Colonic mucosa (tissue), 4 donors: ENCODE results near the gene PROC. TPM values are rescaled to one million over a fixed set of nuclear protein-coding genes. Genes with fewer than 3 reads are reported as not detected.

Experiments
- DNase-seq: peaks from one replicate; pipeline ENCODE4 v3.0.0-alpha.2; 2020
- H3K27ac ChIP-seq: fragments of 200-600 bp; one replicate; pipeline ENCODE4 v1.8.0; 2021
- H3K27me3 ChIP-seq: fragments of 200-600 bp; one replicate; pipeline ENCODE4 v1.8.0; 2021
- H3K36me3 ChIP-seq: fragments of 200-600 bp; one replicate; pipeline ENCODE4 v1.8.0; 2021
- H3K4me1 ChIP-seq: fragments of 200-600 bp; one replicate; pipeline ENCODE4 v1.8.0; 2021; ENCODE audit warnings: mild to moderate bottlenecking
- H3K4me3 ChIP-seq: fragments of 200-600 bp; one replicate; pipeline ENCODE4 v1.8.0; 2021
- H3K9ac ChIP-seq, 2 donors: one replicate each; pipeline ENCODE4 v1.7.0; 2013; ENCODE audit warnings: control low read depth in 2 of 2, low read depth in 2 of 2, low read length in 2 of 2
- H3K9me3 ChIP-seq: fragments of 200-600 bp; one replicate; pipeline ENCODE4 v1.8.0; 2021
- CTCF ChIP-seq: fragments of 200-600 bp; IDR thresholded peaks from one replicate; pipeline ENCODE4 v1.8.0; 2022; ENCODE audit warnings: antibody characterized with exemption, mild to moderate bottlenecking
- intact Hi-C: fragments of 100-400 bp; cut with DNase I; formaldehyde crosslinking; loops from one replicate; pipeline ENCODE4 v1.14.1; 2022
- total RNA-seq, 2 donors: library from RNA; stranded (reverse); fragmentation: NEBNext Ultra II Directional in 1 of 2; extraction: Animal tissue kit (Norgen Biotek cat#: 25700) in 1 of 2; gene quantifications; one replicate each; pipeline ENCODE4 v1.2.1, GENCODE V29; 2021
- donor health status: healthy.
- donor health status: DM: no; HTN: no; CAD: no.
- donor health status: DM: no; HTN: no; CAD: no.

The PROC gene
- total RNA-seq, 2 donors from 2014 or later: 0.96 to 3.4 TPM

- DNase-seq: peak; percentile 86
- Histone ChIP-seq H3K36me3 (no peaks in the 10 kb centered on the region), H3K9ac (peak overlapping the region; percentile 44 to 58), H3K27me3 (no peaks in the 10 kb centered on the region), H3K27ac (no peak overlapping the region), H3K4me1 (peaks cover 11% of the 10 kb centered on the region), H3K9me3 (no peaks in the 10 kb centered on the region), H3K4me3 (peak overlapping the region; percentile 55)
- peak; percentile 87 for TF ChIP-seq CTCF
- intact Hi-C loops: loop anchor here (5.0 kb wide), 1 partner anchor 59 kb away; no protein-coding TSS in a partner anchor
Observed at GRCh38 chr2:127415593-127416505, 2.4 kb upstream of the PROC start.

GRCh38 chr2:127416506-127417001, 1.7 kb upstream of the PROC start:
- intact Hi-C loops: loop anchor here (5.0 kb wide), 1 partner anchor 59 kb away; no protein-coding TSS in a partner anchor
- peaks cover 11% of the 10 kb centered on the region for H3K4me1 ChIP-seq
- no peak for DNase-seq
- no peaks in the 10 kb centered on the region for H3K36me3 ChIP-seq
- H3K9ac ChIP-seq: peak overlapping the region; percentile 44 to 58
- H3K9me3 ChIP-seq: no peaks in the 10 kb centered on the region
- H3K27me3 ChIP-seq: no peaks in the 10 kb centered on the region
- TF ChIP-seq CTCF: no peak
- H3K27ac ChIP-seq: no peak overlapping the region
- peak overlapping the region; percentile 55 for H3K4me3 ChIP-seq

- Histone ChIP-seq H3K9ac (no peak overlapping the region), H3K4me3 (no peak overlapping the region), H3K27ac (no peak overlapping the region), H3K9me3 (no peaks in the 10 kb centered on the region), H3K4me1 (peaks cover 11% of the 10 kb centered on the region), H3K36me3 (no peaks in the 10 kb centered on the region), H3K27me3 (peaks cover 3% of the 10 kb centered on the region)
- no peak for TF ChIP-seq CTCF
- intact Hi-C loops: loop anchor here (5.0 kb wide), 1 partner anchor 60 kb away; no protein-coding TSS in a partner anchor
- DNase-seq: no peak
Observed at GRCh38 chr2:127417406-127417805, 821 bp upstream of the PROC start.

GRCh38 chr2:127419112-127419430, 844 bp downstream of the PROC start:
- Histone ChIP-seq H3K9ac (no peak overlapping the region), H3K27ac (no peak overlapping the region), H3K4me1 (peaks cover 20% of the 10 kb centered on the region), H3K4me3 (no peak overlapping the region), H3K36me3 (no peaks in the 10 kb centered on the region), H3K9me3 (no peaks in the 10 kb centered on the region), H3K27me3 (peaks cover 18% of the 10 kb centered on the region)
- no peak for DNase-seq
- no peak for TF ChIP-seq CTCF
- intact Hi-C loops: loop anchor here (5.0 kb wide), 1 partner anchor 62 kb away; no protein-coding TSS in a partner anchor

- intact Hi-C loops: loop anchor here (5.0 kb wide), 1 partner anchor 62 kb away; no protein-coding TSS in a partner anchor
- Histone ChIP-seq H3K36me3 (no peaks in the 10 kb centered on the region), H3K4me3 (no peak overlapping the region), H3K9ac (no peak overlapping the region), H3K9me3 (no peaks in the 10 kb centered on the region), H3K4me1 (peaks cover 20% of the 10 kb centered on the region), H3K27me3 (peaks cover 18% of the 10 kb centered on the region), H3K27ac (no peak overlapping the region)
- DNase-seq: no peak
- TF ChIP-seq CTCF: no peak
Observed at GRCh38 chr2:127419448-127420038, 1.3 kb downstream of the PROC start.
